Neural progenitor cell (in vitro differentiated cells): ENCODE results near the gene NAA20. TPM values are rescaled to one million over a fixed set of nuclear protein-coding genes. Genes with fewer than 3 reads are reported as not detected.

Experiments
- DNase-seq: peaks from one replicate; pipeline ENCODE4 v3.0.0-alpha.2; 2016; ENCODE audit warnings: low spot score
- H2AFZ ChIP-seq: fragments of 200-600 bp; sonication (generic); replicated peaks from 2 replicates; pipeline ENCODE4 v1.6.1; 2016; ENCODE audit warnings: antibody characterized with exemption
- H3F3A ChIP-seq: fragments of 200-600 bp; sonication (generic); 2 replicates; pipeline ENCODE4 v1.6.1; 2016; ENCODE audit warnings: antibody characterized with exemption, low read depth
- H3K27ac ChIP-seq: fragments of 200-600 bp; sonication (generic); 2 replicates; pipeline ENCODE4 v1.5.1; 2016; ENCODE audit warnings: mild to moderate bottlenecking
- H3K27me3 ChIP-seq: fragments of 200-600 bp; sonication (generic); 2 replicates; pipeline ENCODE4 v1.6.1; 2016; ENCODE audit warnings: mild to moderate bottlenecking, moderate library complexity
- H3K36me3 ChIP-seq: fragments of 200-600 bp; sonication (generic); 2 replicates; pipeline ENCODE4 v1.5.1; 2016
- H3K4me1 ChIP-seq: fragments of 200-600 bp; sonication (generic); 2 replicates; pipeline ENCODE4 v1.6.1; 2016; ENCODE audit warnings: mixed run types
- H3K4me2 ChIP-seq: fragments of 200-600 bp; sonication (generic); 2 replicates; pipeline ENCODE4 v1.6.1; 2016
- H3K4me3 ChIP-seq: fragments of 200-600 bp; sonication (generic); 2 replicates; pipeline ENCODE4 v1.5.1; 2016
- H3K79me2 ChIP-seq: fragments of 200-600 bp; sonication (generic); 2 replicates; pipeline ENCODE4 v1.6.1; 2016; ENCODE audit warnings: low read depth
- H3K9ac ChIP-seq: fragments of 200-600 bp; sonication (generic); 2 replicates; pipeline ENCODE4 v1.6.1; 2016
- H3K9me3 ChIP-seq: fragments of 200-600 bp; sonication (generic); 2 replicates; pipeline ENCODE4 v1.5.1; 2016; ENCODE audit warnings: low read depth
- H4K20me1 ChIP-seq: fragments of 200-600 bp; sonication (generic); 2 replicates; pipeline ENCODE4 v1.6.1; 2016; ENCODE audit warnings: low read depth
- H3K27ac Mint-ChIP-seq: 3 replicates; pipeline ENCODE4 v1.8.0; 2021; ENCODE audit warnings: mixed read lengths
- H3K27me3 Mint-ChIP-seq: 2 replicates; pipeline ENCODE4 v1.8.0; 2022; ENCODE audit warnings: low read depth, mild to moderate bottlenecking, inconsistent platforms, moderate library complexity, mixed read lengths; ENCODE audit not compliant: insufficient read depth
- H3K36me3 Mint-ChIP-seq: 3 replicates; pipeline ENCODE4 v1.8.0; 2021; ENCODE audit warnings: mixed read lengths
- H3K4me1 Mint-ChIP-seq: 3 replicates; pipeline ENCODE4 v1.8.0; 2021; ENCODE audit warnings: mixed read lengths
- H3K4me3 Mint-ChIP-seq: 3 replicates; pipeline ENCODE4 v1.8.0; 2021; ENCODE audit warnings: mild to moderate bottlenecking, moderate library complexity, mixed read lengths
- H3K9me3 Mint-ChIP-seq: 3 replicates; pipeline ENCODE4 v1.8.0; 2020; ENCODE audit warnings: mixed read lengths
- EZH2 ChIP-seq: fragments of 200-600 bp; sonication (generic); IDR thresholded peaks from 2 replicates; pipeline ENCODE4 v1.6.1; 2017; ENCODE audit warnings: antibody characterized with exemption, mild to moderate bottlenecking, moderate library complexity
- EZH2phosphoT487 ChIP-seq: fragments of 200-600 bp; sonication (generic); IDR thresholded peaks from 2 replicates; pipeline ENCODE4 v1.6.1; 2017; ENCODE audit warnings: antibody characterized with exemption
- total RNA-seq: library from RNA; depleted of rRNA; stranded (reverse); fragments of >200 nt; gene quantifications from 2 replicates; pipeline ENCODE4 v1.2.3, GENCODE V29; 2015; ENCODE audit warnings: low replicate concordance
- TF ChIP-seq, protein P1 (sequence below): fragments of 200-600 bp; sonication (generic); IDR thresholded peaks from 2 replicates; pipeline ENCODE4 v1.5.1; 2017; ENCODE audit warnings: antibody characterized with exemption, mild to moderate bottlenecking

The NAA20 gene
- total RNA-seq, 1 donor from 2014 or later: 39.9 TPM

DNA sequence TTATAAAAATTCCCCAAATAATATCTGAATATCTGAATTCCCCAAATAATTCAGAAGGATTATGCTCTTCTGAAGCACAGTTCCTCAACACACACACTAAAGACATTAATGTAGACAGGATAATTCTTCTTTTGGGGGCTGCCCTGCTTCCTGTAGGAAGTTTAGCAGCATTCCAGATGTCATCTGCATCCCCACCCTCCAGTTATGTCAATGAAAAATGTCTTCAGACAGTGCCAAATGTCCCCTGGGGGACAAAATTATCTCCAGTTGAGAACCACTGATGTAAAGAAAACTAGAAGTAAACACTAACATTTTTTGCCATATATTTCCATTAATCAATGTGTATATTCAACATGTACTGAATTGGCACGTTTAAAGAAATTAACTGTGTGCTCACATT lies 25.9 kb upstream of the NAA20 start:
- no peaks in the 10 kb centered on the region for H3K27me3 Mint-ChIP-seq

DNA sequence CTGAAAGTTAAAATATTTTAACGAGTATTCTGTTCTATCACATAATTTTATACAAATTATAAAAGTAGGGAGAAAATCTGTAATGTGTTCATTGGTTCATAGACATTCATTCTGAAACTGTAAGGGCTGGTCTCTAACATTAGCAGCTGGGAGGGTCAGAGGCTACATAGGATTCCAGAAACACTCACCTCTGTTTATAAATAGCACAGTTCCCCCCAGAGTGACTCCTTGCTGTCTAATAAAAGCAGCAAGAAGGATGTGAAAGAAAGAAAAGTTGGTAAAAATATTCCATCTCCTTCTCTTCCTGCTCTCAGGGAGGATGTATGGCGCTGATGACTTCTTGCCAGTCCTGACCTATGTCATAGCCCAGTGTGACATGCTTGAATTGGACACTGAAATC lies 25.3 kb upstream of the NAA20 start:
- H3K27me3 ChIP-seq: no peaks in the 10 kb centered on the region
- no peak for DNase-seq
- H3K9me3 Mint-ChIP-seq: no peaks in the 10 kb centered on the region
- peaks cover 43% of the 10 kb centered on the region for H3K4me1 Mint-ChIP-seq
- no peak overlapping the region for H3K4me3 Mint-ChIP-seq
- H3K27me3 Mint-ChIP-seq: no peaks in the 10 kb centered on the region
- no peak overlapping the region for H3K4me2 ChIP-seq
- no peaks in the 10 kb centered on the region for H3K36me3 Mint-ChIP-seq
- no peak overlapping the region for H2AFZ ChIP-seq
- no peak overlapping the region for H3K4me3 ChIP-seq
- no peaks in the 10 kb centered on the region for H4K20me1 ChIP-seq
- H3K27ac Mint-ChIP-seq: peak overlapping the region; percentile 60
- no peaks in the 10 kb centered on the region for H3K36me3 ChIP-seq
- H3F3A ChIP-seq: peaks cover 8% of the 10 kb centered on the region
- TF ChIP-seq EZH2phosphoT487: no peak
- TF ChIP-seq, protein P1, sequence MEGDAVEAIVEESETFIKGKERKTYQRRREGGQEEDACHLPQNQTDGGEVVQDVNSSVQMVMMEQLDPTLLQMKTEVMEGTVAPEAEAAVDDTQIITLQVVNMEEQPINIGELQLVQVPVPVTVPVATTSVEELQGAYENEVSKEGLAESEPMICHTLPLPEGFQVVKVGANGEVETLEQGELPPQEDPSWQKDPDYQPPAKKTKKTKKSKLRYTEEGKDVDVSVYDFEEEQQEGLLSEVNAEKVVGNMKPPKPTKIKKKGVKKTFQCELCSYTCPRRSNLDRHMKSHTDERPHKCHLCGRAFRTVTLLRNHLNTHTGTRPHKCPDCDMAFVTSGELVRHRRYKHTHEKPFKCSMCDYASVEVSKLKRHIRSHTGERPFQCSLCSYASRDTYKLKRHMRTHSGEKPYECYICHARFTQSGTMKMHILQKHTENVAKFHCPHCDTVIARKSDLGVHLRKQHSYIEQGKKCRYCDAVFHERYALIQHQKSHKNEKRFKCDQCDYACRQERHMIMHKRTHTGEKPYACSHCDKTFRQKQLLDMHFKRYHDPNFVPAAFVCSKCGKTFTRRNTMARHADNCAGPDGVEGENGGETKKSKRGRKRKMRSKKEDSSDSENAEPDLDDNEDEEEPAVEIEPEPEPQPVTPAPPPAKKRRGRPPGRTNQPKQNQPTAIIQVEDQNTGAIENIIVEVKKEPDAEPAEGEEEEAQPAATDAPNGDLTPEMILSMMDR: no peak
- TF ChIP-seq EZH2: no peak
- no peak overlapping the region for H3K27ac ChIP-seq
- H3K4me1 ChIP-seq: peaks cover 9% of the 10 kb centered on the region
- H3K9ac ChIP-seq: no peak overlapping the region
- H3K79me2 ChIP-seq: no peaks in the 10 kb centered on the region
- H3K9me3 ChIP-seq: no peaks in the 10 kb centered on the region

More for the DNA sequence above, 25.9 kb upstream of the NAA20 start:
- Mint-ChIP-seq H3K9me3 (no peaks in the 10 kb centered on the region), H3K4me1 (peaks cover 43% of the 10 kb centered on the region), H3K36me3 (no peaks in the 10 kb centered on the region), H3K27ac (no peak overlapping the region), H3K4me3 (no peak overlapping the region)
- no peaks in the 10 kb centered on the region for H3K9me3 ChIP-seq
- TF ChIP-seq, protein P1: no peak
- TF ChIP-seq EZH2 (no peak), EZH2phosphoT487 (no peak)
- no peaks in the 10 kb centered on the region for H4K20me1 ChIP-seq
- DNase-seq: no peak
- peaks cover 9% of the 10 kb centered on the region for H3K4me1 ChIP-seq
- no peak overlapping the region for H3K4me2 ChIP-seq
- H3K79me2 ChIP-seq: no peaks in the 10 kb centered on the region
- H3K9ac ChIP-seq: no peak overlapping the region
- no peak overlapping the region for H3K4me3 ChIP-seq
- H3K36me3 ChIP-seq: no peaks in the 10 kb centered on the region
- no peak overlapping the region for H3K27ac ChIP-seq
- peaks cover 8% of the 10 kb centered on the region for H3F3A ChIP-seq
- no peaks in the 10 kb centered on the region for H3K27me3 ChIP-seq
- H2AFZ ChIP-seq: no peak overlapping the region

DNA sequence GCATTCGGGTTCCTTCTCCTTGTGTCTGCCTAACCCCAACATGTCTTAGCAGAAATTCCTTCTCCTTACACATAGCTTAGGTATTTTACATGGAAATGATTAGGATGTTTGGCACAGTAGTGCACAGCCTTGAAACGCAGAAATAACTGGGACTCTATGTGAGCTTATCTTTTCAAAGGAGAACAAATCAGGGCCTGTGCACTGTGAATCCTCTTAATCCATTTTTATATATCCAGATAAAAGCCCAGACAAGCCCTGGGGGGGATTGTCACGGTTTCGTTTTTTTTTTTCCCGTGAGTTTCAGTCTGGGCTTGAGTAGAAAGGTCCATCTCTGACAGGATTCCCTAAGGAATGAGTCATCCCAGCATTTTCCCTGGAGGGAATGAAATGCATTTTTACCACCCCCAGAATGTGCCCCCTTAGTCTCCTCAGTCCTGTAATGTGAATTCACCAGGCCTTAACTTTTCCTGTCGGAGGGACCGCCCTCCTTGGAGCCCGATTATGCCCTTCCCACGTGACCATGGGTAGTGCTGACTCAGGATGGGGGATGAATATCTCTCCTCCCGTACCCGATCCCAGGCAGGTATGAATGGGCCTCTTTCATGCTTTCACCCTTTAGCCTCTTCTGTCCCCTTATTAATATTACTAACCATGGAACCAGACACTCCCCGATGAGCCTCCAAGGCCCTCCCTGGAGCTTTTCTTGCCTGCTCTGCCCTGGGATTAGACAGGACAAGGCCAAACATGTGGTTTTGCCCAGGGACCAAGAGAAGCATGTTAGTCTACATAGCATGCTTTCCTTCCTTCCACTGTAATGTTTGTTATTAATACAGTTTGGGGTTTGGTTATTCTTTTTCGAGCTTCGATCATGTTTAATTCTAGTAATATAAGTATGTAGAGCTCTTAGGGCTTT lies 23.9 kb upstream of the NAA20 start:
- H4K20me1 ChIP-seq: no peaks in the 10 kb centered on the region
- H3K9me3 Mint-ChIP-seq: no peaks in the 10 kb centered on the region
- H3K4me2 ChIP-seq: no peak overlapping the region
- no peaks in the 10 kb centered on the region for H3K79me2 ChIP-seq
- no peak overlapping the region for H3K4me3 ChIP-seq
- H3K4me3 Mint-ChIP-seq: peak overlapping the region; percentile 29
- H3K27ac Mint-ChIP-seq: peak overlapping the region; percentile 16
- no peak overlapping the region for H2AFZ ChIP-seq
- H3K27ac ChIP-seq: no peak overlapping the region
- H3K9ac ChIP-seq: no peak overlapping the region
- TF ChIP-seq EZH2 (no peak), EZH2phosphoT487 (no peak)
- TF ChIP-seq, protein P1: no peak
- H3K9me3 ChIP-seq: no peaks in the 10 kb centered on the region
- no peaks in the 10 kb centered on the region for H3K27me3 Mint-ChIP-seq
- peaks cover 43% of the 10 kb centered on the region for H3K4me1 Mint-ChIP-seq
- no peaks in the 10 kb centered on the region for H3K36me3 ChIP-seq
- peaks cover 8% of the 10 kb centered on the region for H3F3A ChIP-seq
- DNase-seq: no peak
- no peaks in the 10 kb centered on the region for H3K36me3 Mint-ChIP-seq
- peaks cover 9% of the 10 kb centered on the region for H3K4me1 ChIP-seq
- H3K27me3 ChIP-seq: no peaks in the 10 kb centered on the region
